Stimulated activated CD8-positive, alpha-beta memory T cell treated with anti-CD3 and anti-CD28 coated beads, Interleukin-4, amount 100 ng/mL, for 24 hours (primary cell): ENCODE measurements around the gene LCORL.
"Not testable (repeated sequence)": the region's sequence is repeated elsewhere in the genome, so short reads cannot be mapped to it uniquely, and the experiment has no call there.

ENCODE experiments used
- DNase-seq: peaks from one replicate; pipeline ENCODE4 v3.0.0-alpha.2; 2020; ENCODE audit warnings: low read depth

The LCORL gene

GRCh38 chr4:17932041-17932440, 89.5 kb downstream of the LCORL start:
- DNase-seq, result no peak

- no peak for DNase-seq
Observed at GRCh38 chr4:17930256-17930655, 91.3 kb downstream of the LCORL start.

DNA sequence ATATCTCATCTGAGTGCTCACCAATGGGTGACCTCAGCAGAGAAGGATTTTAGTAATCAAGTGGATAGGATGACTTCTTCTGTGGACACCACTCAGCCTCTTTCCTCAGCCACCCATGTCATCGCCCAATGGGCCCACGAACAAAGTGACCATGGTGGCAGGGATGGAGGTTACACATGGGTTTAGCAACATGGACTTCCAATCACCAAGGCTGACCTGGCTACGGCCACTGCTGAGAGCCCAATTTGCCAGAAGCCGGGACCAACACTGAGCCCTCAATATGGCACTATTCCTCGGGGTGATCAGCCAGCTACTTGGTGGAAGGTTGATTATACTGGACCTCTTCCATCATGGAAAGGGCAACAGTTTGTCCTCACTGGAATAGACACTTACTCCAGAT, 97.4 kb downstream of the LCORL start:
- DNase-seq, result no peak

- DNase-seq, result no peak
Observed at GRCh38 chr4:17921451-17921850, 100.1 kb downstream of the LCORL start.

DNA sequence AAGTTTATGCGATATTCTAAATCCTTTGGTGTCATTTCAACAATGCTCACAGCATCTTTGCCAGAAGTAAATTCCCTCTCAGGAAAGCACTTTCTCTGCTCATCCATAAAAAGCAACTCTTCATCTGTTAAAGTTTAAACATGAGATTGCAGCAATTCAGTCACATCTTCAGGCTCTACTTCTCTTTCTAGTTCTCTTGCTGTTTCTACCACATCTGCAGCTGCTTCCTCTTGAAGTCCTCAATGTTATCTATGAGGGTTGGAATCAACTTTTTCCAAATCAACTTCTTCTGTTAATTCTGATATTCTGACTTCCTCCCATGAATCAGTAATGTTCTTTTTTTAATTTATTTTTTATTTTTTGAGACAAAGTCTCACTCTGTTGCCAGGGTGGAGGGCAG, 100.9 kb downstream of the LCORL start:
- DNase-seq, result no peak

GRCh38 chr4:17915439-17915838, 106.1 kb downstream of the LCORL start:
- DNase-seq, result no peak

GRCh38 chr4:17912011-17912410, 109.5 kb downstream of the LCORL start:
- no peak for DNase-seq

- DNase-seq, result no peak
Observed at GRCh38 chr4:17911608-17912007, 109.9 kb downstream of the LCORL start.

GRCh38 chr4:17898553-17899055, 123.0 kb downstream of the LCORL start:
- DNase-seq, result no peak

- no peak for DNase-seq
Observed at GRCh38 chr4:17895481-17895880, 126.1 kb downstream of the LCORL start.

GRCh38 chr4:17894421-17894820, 127.1 kb downstream of the LCORL start:
- no peak for DNase-seq

DNA sequence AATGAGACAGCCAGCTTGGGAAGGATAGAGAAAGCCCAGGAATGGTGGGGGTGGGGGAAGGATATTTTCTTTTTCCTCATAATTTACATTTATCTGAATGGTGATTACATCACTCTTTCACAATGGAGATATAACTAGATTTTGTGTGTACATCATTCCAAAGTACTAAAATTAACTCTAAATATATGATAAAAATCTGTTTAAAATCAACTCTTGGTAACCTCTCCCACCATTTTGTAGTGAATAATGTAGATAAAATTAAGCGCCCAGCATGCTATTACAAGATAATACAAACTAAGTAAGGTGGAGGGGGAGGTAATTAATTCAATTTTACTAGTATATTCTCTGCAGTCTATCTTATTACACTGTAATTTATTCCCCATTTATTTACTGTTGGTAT, 131.9 kb downstream of the LCORL start:
- DNase-seq, result no peak

- no peak for DNase-seq
Observed at GRCh38 chr4:17884511-17884910, 137.0 kb downstream of the LCORL start.

DNA sequence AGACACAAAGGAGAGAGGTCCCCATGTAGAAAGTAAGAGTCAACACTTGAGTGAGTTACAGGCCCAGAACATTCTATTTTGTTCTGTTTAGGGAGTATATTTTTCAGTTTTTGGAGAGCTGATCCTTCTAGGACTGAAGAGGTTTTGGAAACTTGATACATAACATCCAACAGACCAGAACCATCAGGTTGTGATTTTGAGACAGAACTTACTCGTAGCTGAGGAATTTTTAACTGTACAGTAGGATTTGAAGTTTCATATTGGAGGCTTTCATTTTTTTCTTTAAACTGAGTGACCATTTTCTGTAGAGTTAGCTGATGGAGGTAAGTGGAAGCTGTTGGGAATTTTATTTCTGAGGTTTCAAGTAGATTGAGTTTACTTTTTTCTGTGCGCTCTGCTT, 137.5 kb downstream of the LCORL start:
- no peak for DNase-seq

- DNase-seq, result no peak
Observed at GRCh38 chr4:17877661-17878060, 143.9 kb downstream of the LCORL start.

GRCh38 chr4:17876943-17877342, 144.6 kb downstream of the LCORL start:
- DNase-seq, result no peak

DNA sequence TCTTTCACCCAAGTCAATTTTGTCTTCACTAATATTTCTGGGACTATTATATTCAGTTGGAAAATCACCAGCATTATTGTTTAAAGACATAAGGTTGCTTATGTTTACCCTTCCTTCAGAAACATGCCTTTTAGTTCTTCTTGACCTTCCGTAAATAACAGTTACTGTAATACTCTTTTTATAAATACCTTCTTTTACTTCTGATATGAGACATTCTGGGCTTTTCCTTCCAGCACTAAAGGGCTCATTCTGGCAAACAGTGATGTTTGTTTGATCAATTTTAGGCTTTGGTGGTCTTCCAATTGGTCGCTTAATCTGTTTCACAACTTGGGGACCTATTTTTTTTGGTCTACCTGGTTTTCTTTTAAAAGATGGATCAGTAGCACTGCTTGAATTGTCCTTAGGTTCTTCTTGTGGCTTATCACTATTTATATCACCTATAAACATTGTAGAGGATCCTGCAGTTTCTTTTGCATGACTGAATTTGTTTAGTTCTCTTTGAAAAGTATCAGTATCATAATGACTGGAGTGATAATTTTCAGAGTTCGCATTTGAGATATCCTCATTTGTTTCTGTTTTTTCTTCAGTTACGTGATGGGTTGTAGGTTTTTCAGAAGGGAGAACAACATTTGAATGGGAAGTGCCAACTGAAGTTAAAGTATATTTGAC, 146.0 kb downstream of the LCORL start:
- DNase-seq, result no peak

DNA sequence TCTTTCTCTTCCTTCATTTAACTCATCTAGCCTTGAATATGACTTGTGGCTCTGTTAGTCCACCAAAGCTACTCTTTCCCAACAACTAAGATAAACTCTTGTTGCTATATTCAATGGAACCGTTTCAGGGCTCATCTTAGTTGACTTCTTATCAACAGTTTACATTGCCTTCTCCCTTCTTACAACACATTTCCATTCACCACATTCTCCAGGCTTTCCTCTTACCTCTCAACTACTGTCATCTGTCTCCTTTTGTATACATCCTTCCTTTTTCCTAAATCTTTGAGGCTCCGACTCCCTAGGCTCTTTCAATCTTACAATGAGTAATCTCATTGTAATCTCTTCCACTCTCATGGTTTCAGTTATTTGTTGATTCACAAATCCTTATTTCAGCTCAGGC, 152.2 kb downstream of the LCORL start:
- no peak for DNase-seq

GRCh38 chr4:17867276-17867675, 154.3 kb downstream of the LCORL start:
- no peak for DNase-seq

- no peak for DNase-seq
Observed at GRCh38 chr4:17866810-17867209, 154.7 kb downstream of the LCORL start.

GRCh38 chr4:17865866-17866363, 155.6 kb downstream of the LCORL start:
- DNase-seq, result no peak

GRCh38 chr4:17861906-17862305, 159.6 kb downstream of the LCORL start:
- not testable (repeated sequence) for DNase-seq

GRCh38 chr4:17859793-17860406, 161.7 kb downstream of the LCORL start:
- no peak for DNase-seq

DNA sequence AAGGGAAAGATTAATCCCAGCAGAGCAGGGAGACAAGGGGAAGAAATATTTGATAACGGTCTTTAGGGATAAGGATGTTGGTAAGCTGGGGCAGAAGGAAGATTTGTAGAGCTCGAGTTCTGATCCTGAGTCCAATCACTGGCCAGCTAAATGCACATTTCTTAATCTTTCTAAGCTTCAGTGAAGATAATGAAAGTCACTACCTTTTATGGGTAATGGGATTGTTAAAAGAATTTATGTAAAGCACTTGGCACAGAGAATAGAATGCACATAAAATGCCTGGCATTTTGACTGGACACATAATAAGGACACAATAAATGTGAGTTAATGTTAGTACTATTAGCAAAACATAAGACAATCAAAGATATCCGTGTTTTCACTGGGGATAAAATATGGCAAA, 167.5 kb downstream of the LCORL start:
- DNase-seq, result no peak
